Astrocyte (in vitro differentiated cells and primary cell): ENCODE results near the gene NRG3. TPM values are rescaled to one million over a fixed set of nuclear protein-coding genes. Genes with fewer than 3 reads are reported as not detected.

Source experiments
- DNase-seq: peaks from one replicate; pipeline ENCODE4 v3.0.0-alpha.2; 2010; ENCODE audit warnings: low read depth
- FAIRE-seq: peaks from 2 replicates; lab custom pipeline; 2011; peaks lifted over from hg19 to GRCh38; lab: Jason Lieb, UNC
- H2AFZ ChIP-seq: 2 replicates; pipeline ENCODE4 v1.6.0; 2012; ENCODE audit warnings: low read depth, low read length, inconsistent platforms
- H3K27ac ChIP-seq: 2 replicates; pipeline ENCODE4 v1.5.1; 2011; ENCODE audit warnings: low read depth, low read length, inconsistent platforms
- H3K27me3 ChIP-seq: 2 replicates; pipeline ENCODE4 v1.6.0; 2011; ENCODE audit warnings: low read length, inconsistent platforms; ENCODE audit not compliant: insufficient read depth
- H3K36me3 ChIP-seq: 2 replicates; pipeline ENCODE4 v1.5.1; 2011; ENCODE audit warnings: low read length, inconsistent platforms; ENCODE audit not compliant: insufficient read depth
- H3K4me1 ChIP-seq: 2 replicates; pipeline ENCODE4 v1.5.1; 2011; ENCODE audit warnings: low read length, inconsistent platforms; ENCODE audit not compliant: insufficient read depth
- H3K4me2 ChIP-seq: 2 replicates; pipeline ENCODE4 v1.6.0; 2012; ENCODE audit warnings: low read length, inconsistent platforms
- H3K4me3 ChIP-seq: 2 replicates; pipeline ENCODE4 v1.5.1; 2011; ENCODE audit warnings: low read depth, mild to moderate bottlenecking, low read length, inconsistent platforms; ENCODE audit not compliant: insufficient read depth
- H3K79me2 ChIP-seq: 2 replicates; pipeline ENCODE4 v1.6.0; 2012; ENCODE audit warnings: mild to moderate bottlenecking, low read length, inconsistent platforms; ENCODE audit not compliant: insufficient read depth
- H3K9ac ChIP-seq: 2 replicates; pipeline ENCODE4 v1.6.0; 2012; ENCODE audit warnings: mild to moderate bottlenecking, low read length, inconsistent platforms
- H3K9me3 ChIP-seq: 2 replicates; pipeline ENCODE4 v1.5.1; 2012; ENCODE audit warnings: low read depth, mild to moderate bottlenecking, low read length, inconsistent platforms; ENCODE audit not compliant: insufficient read depth
- H4K20me1 ChIP-seq: 2 replicates; pipeline ENCODE4 v1.6.0; 2012; ENCODE audit warnings: low read length, inconsistent platforms; ENCODE audit not compliant: insufficient read depth
- H3K27ac Mint-ChIP-seq: one replicate; pipeline ENCODE4 v1.8.0; 2021; ENCODE audit warnings: mild to moderate bottlenecking, mixed read lengths; ENCODE audit not compliant: unreplicated experiment
- H3K27me3 Mint-ChIP-seq: one replicate; pipeline ENCODE4 v1.8.0; 2021; ENCODE audit warnings: low read depth, mixed read lengths; ENCODE audit not compliant: unreplicated experiment
- H3K36me3 Mint-ChIP-seq: one replicate; pipeline ENCODE4 v1.8.0; 2021; ENCODE audit warnings: low read depth, mixed read lengths; ENCODE audit not compliant: unreplicated experiment
- H3K4me1 Mint-ChIP-seq: one replicate; pipeline ENCODE4 v1.8.0; 2021; ENCODE audit warnings: low read depth, mixed read lengths; ENCODE audit not compliant: unreplicated experiment
- H3K4me3 Mint-ChIP-seq: one replicate; pipeline ENCODE4 v1.8.0; 2021; ENCODE audit warnings: mild to moderate bottlenecking, moderate library complexity, mixed read lengths; ENCODE audit not compliant: unreplicated experiment
- H3K9me3 Mint-ChIP-seq: one replicate; pipeline ENCODE4 v1.8.0; 2021; ENCODE audit warnings: mild to moderate bottlenecking, mixed read lengths; ENCODE audit not compliant: unreplicated experiment
- EZH2 ChIP-seq: IDR thresholded peaks from 2 replicates; pipeline ENCODE4 v1.6.1; 2012; ENCODE audit warnings: mild to moderate bottlenecking, low read length, inconsistent platforms; ENCODE audit not compliant: insufficient read depth
- total RNA-seq: library from RNA; stranded (reverse); gene quantifications from 2 replicates; pipeline ENCODE4 v1.2.1, GENCODE V29; 2021
- TF ChIP-seq, protein P1 (sequence below): IDR thresholded peaks from 2 replicates; pipeline ENCODE4 v1.5.1; 2011; ENCODE audit warnings: low read depth, mild to moderate bottlenecking, inconsistent platforms, low read length, moderate library complexity; ENCODE audit not compliant: insufficient read depth

The NRG3 gene
- total RNA-seq, 1 donor from 2014 or later = 2.1 TPM

DNA sequence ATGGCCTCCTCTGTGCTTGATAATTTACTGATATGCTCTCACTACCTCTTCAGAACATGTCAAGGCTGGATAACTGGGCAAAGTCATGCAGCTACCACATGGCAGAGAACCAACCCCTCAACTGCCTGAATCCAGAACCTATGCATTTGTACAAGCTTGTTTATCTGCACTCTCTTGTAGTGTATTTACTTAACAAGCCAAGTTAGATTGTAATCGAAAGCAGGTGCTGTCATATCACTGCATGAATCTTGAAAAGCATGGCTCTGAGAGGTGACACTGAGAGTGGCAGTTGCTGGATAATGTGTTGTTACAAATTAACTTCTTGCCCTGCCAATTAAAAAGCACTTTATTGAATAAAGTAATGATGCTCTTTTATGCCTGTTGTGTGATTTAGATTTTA is 588.6 kb downstream of the NRG3 start:
- DNase-seq = no peak
- no peak overlapping the region for H3K4me3 ChIP-seq
- no peak overlapping the region for H3K9ac ChIP-seq
- H3K9me3 ChIP-seq = no peaks in the 10 kb centered on the region
- no peaks in the 10 kb centered on the region for H3K4me1 ChIP-seq
- Mint-ChIP-seq H3K27ac (no peak overlapping the region), H3K9me3 (no peaks in the 10 kb centered on the region), H3K4me3 (no peak overlapping the region), H3K4me1 (no peaks in the 10 kb centered on the region), H3K36me3 (peaks cover 1% of the 10 kb centered on the region), H3K27me3 (no peaks in the 10 kb centered on the region)
- TF ChIP-seq, protein P1, sequence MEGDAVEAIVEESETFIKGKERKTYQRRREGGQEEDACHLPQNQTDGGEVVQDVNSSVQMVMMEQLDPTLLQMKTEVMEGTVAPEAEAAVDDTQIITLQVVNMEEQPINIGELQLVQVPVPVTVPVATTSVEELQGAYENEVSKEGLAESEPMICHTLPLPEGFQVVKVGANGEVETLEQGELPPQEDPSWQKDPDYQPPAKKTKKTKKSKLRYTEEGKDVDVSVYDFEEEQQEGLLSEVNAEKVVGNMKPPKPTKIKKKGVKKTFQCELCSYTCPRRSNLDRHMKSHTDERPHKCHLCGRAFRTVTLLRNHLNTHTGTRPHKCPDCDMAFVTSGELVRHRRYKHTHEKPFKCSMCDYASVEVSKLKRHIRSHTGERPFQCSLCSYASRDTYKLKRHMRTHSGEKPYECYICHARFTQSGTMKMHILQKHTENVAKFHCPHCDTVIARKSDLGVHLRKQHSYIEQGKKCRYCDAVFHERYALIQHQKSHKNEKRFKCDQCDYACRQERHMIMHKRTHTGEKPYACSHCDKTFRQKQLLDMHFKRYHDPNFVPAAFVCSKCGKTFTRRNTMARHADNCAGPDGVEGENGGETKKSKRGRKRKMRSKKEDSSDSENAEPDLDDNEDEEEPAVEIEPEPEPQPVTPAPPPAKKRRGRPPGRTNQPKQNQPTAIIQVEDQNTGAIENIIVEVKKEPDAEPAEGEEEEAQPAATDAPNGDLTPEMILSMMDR = no peak
- TF ChIP-seq EZH2 = no peak
- H3K36me3 ChIP-seq = no peaks in the 10 kb centered on the region
- H3K79me2 ChIP-seq = no peaks in the 10 kb centered on the region
- no peaks in the 10 kb centered on the region for H3K27me3 ChIP-seq
- H2AFZ ChIP-seq = no peak overlapping the region
- FAIRE-seq = no peak
- H4K20me1 ChIP-seq = no peaks in the 10 kb centered on the region
- H3K4me2 ChIP-seq = no peak overlapping the region
- no peak overlapping the region for H3K27ac ChIP-seq

DNA sequence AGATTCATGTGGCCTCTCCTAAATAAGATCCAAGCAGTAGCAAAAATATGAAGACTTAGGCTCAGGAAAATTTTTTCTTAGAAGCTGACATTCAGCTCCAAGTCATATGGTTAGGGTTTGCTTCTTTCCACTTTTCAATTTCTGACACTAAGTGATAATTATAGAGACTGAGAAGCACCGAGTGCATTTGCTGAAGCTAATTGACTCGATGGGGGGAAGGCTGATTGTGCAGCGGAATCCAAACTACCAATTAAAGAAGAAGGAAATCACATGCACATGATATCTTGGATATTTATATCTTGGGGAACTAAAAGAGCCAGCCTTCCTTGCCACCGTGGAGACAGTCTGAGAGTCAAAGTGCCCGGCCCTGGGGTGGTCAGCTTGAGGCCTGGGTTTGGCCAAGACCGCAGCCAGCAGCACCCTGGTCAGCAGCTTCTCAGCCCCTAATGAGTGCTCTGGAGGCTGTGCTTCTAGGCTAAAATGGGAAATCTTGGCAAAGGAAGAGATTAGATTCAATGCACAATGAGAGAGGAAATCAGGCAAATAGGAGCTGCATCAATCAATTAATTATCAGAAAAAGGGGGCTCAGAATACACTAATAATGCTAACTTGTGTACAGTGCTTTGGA is 589.3 kb downstream of the NRG3 start:
- Mint-ChIP-seq H3K9me3 (no peaks in the 10 kb centered on the region), H3K36me3 (peaks cover 1% of the 10 kb centered on the region), H3K4me1 (no peaks in the 10 kb centered on the region), H3K27me3 (no peaks in the 10 kb centered on the region), H3K4me3 (no peak overlapping the region), H3K27ac (no peak overlapping the region)
- no peak overlapping the region for H2AFZ ChIP-seq
- H3K79me2 ChIP-seq = no peaks in the 10 kb centered on the region
- no peak overlapping the region for H3K27ac ChIP-seq
- H3K4me3 ChIP-seq = no peak overlapping the region
- H3K9me3 ChIP-seq = no peaks in the 10 kb centered on the region
- no peaks in the 10 kb centered on the region for H4K20me1 ChIP-seq
- FAIRE-seq (no peak), DNase-seq (no peak)
- TF ChIP-seq EZH2 = no peak
- TF ChIP-seq, protein P1 = no peak
- no peaks in the 10 kb centered on the region for H3K4me1 ChIP-seq
- no peaks in the 10 kb centered on the region for H3K36me3 ChIP-seq
- H3K9ac ChIP-seq = no peak overlapping the region
- no peak overlapping the region for H3K4me2 ChIP-seq
- no peaks in the 10 kb centered on the region for H3K27me3 ChIP-seq

DNA sequence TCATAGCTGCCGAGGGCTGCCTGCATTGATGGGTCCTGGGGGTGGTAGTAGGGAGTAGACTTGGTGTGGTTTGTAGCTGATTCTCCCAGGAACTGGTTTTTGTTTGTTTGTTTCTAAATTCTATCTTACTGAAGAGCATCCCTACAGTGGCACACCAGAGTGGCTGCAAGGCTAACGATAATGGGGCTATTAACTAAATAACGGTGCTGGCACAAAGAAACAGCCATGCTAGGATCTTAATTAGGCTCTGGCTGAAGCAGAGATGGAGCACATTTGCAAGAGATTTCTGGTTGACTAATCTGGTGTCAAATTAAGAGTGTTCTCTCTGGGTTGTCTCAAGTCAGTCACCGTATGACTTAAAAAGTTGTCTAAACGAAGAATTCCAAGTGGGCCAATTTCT is 590.0 kb downstream of the NRG3 start:
- no peak for DNase-seq
- FAIRE-seq = no peak
- Mint-ChIP-seq H3K27me3 (no peaks in the 10 kb centered on the region), H3K4me3 (no peak overlapping the region), H3K27ac (no peak overlapping the region), H3K9me3 (no peaks in the 10 kb centered on the region), H3K36me3 (peaks cover 1% of the 10 kb centered on the region), H3K4me1 (no peaks in the 10 kb centered on the region)
- Histone ChIP-seq H2AFZ (no peak overlapping the region), H3K27me3 (no peaks in the 10 kb centered on the region), H3K79me2 (no peaks in the 10 kb centered on the region), H3K9ac (no peak overlapping the region), H3K36me3 (no peaks in the 10 kb centered on the region), H3K27ac (no peak overlapping the region), H4K20me1 (no peaks in the 10 kb centered on the region), H3K4me2 (no peak overlapping the region), H3K9me3 (no peaks in the 10 kb centered on the region), H3K4me3 (no peak overlapping the region), H3K4me1 (no peaks in the 10 kb centered on the region)
- TF ChIP-seq EZH2 = no peak
- TF ChIP-seq, protein P1 = no peak
